DMS53 treated with DMSO at 0.1 percent for 48 hours (cell line): ENCODE data around the gene TRIM72.
"Not testable (repeated sequence)": the region's sequence is repeated elsewhere in the genome, so short reads cannot be mapped to it uniquely, and the experiment has no call there.

ENCODE experiments used
- DNase-seq: peaks from one replicate; lab custom pipeline; 2025; ENCODE audit not compliant: unreplicated experiment; lab: John Stamatoyannopoulos, UW

TRIM72 gene

GRCh38 chr16:31190061-31190460, 23.9 kb upstream of the TRIM72 start:
- DNase-seq: no peak

GRCh38 chr16:31190818-31191444, 23.0 kb upstream of the TRIM72 start:
- no peak for DNase-seq

DNA sequence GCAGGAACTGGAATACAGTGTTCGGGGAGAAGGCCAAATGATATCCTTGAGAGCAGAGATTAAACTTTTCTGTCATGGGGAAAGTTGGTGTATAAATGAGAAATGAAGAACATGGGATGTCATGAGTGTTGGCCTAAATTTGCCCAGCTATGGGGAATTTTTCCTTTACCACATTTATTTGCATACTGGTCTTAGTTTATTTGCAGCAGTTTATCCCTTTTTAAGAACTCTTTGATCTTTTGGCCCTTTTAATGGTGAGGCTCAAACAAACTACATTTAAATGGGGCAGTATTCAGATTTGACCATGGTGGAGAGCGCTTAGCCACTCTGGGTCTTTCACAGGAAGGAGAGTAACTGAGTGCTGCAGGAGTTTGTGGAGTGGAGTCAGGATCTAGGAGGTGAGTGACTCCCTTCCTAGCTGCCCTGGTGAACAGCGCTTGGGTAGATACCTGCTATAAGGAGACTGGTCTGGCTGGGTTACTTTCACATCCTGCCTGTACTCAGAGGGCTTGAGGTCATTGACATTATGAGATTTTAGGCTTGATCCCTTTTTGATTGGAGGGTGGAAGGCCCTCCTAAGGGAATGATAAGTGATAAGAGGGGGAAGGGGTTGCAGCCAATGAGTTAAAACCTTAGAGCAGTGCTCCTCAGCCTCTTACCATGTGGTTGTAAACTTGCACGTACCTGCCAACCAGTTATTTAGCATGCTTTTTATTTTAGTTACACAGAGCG, 22.1 kb upstream of the TRIM72 start:
- no peak for DNase-seq

GRCh38 chr16:31192856-31193642, 20.9 kb upstream of the TRIM72 start:
- no peak for DNase-seq

- DNase-seq: no peak
Measured at GRCh38 chr16:31193874-31194273, 20.0 kb upstream of the TRIM72 start.

DNA sequence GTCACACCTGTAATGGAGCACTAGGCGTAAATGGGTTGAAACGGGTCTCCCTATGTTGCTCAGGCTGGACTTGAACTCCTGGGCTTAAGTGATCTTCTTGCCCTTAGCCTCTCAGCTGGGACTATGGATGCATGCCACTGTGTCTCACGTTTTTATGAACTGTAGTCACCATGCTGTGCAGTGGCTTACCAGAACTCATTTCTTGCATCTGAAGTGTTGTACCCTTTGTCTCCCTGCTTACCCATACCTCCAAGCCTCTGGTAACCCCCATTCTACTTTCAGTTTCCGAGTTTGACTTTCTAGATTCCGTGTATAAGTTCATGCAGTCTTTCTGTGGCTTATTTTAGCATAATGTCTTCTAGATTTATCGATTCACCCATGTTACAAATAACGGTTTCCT, 19.0 kb upstream of the TRIM72 start:
- DNase-seq: no peak

DNA sequence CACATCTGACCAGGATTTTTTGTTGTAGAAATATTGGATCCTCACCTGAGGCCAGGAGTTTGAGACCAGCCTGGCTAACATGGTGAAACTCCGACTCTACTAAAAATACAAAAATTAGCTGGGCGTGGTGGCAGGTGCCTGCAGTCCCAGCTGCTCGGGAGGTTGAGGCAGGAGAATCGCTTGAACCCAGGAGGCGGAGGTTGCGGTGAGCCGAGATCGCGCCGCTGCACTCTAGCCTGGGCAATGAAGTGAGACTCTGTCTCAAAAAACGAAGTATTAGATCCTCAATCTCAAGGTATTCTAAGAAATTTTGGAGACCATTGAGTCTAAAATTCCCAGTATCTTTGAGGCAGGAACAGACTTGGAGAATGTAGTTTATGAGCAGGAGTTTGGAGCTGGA, 18.1 kb upstream of the TRIM72 start:
- not testable (repeated sequence) for DNase-seq

- no peak for DNase-seq
Measured at GRCh38 chr16:31196324-31197088, 17.4 kb upstream of the TRIM72 start.

GRCh38 chr16:31198207-31198882, 15.6 kb upstream of the TRIM72 start:
- DNase-seq: no peak

GRCh38 chr16:31199430-31200041, 14.4 kb upstream of the TRIM72 start:
- no peak for DNase-seq

DNA sequence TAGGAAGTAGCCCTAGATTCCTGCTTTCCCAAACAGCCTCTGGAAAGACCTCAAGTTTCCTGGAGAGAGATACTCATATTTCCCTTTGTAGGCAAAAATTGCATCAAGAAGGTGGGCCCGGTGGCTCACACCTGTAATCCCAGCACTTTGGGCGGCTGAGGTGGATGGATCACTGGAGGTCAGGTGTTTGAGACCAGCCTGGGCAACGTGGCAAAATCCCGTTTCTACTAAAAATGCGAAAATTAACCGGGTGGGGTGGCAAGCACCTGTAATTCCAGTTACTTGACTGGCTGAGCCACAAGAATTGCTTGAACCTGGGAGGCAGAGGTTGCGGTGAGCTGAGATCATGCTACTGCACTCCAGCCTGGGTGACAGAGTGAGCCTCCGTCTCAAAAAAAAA, 13.8 kb upstream of the TRIM72 start:
- not testable (repeated sequence) for DNase-seq

DNA sequence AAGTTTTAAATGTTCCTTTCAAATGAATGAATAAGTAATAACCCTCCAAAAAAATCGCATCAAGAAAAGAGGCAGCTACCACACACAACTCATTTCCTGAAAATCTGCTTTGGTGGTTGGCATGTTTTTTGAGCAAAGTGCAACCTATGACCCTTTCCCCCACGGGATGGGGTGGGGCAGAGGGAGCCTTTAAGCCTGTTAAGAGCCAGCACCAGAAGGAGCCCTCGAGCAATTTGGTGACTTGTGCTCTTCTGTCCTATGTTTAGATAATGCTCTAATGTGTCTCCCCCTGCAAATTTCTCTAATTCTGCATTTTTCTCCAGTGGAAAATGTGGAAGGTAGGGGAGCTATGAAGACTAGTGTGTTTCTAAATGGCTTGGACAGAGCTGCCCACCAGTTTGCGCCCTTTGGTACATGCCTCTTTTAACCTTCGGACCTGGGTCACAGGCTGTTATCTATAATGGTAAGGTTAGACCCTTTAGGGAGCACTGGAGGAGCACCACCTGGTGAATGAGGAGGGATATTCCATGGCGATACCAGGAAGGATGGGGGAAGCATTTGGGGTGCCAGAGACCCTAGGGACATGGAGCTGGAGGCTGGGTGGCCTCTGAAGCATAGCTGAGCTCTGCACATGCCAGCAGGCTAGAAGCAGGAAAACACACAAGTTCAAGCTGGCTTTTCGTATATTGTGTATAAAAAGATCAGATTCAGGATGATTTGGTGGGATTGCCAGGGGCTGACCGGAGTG, 12.9 kb upstream of the TRIM72 start:
- DNase-seq: no peak

DNA sequence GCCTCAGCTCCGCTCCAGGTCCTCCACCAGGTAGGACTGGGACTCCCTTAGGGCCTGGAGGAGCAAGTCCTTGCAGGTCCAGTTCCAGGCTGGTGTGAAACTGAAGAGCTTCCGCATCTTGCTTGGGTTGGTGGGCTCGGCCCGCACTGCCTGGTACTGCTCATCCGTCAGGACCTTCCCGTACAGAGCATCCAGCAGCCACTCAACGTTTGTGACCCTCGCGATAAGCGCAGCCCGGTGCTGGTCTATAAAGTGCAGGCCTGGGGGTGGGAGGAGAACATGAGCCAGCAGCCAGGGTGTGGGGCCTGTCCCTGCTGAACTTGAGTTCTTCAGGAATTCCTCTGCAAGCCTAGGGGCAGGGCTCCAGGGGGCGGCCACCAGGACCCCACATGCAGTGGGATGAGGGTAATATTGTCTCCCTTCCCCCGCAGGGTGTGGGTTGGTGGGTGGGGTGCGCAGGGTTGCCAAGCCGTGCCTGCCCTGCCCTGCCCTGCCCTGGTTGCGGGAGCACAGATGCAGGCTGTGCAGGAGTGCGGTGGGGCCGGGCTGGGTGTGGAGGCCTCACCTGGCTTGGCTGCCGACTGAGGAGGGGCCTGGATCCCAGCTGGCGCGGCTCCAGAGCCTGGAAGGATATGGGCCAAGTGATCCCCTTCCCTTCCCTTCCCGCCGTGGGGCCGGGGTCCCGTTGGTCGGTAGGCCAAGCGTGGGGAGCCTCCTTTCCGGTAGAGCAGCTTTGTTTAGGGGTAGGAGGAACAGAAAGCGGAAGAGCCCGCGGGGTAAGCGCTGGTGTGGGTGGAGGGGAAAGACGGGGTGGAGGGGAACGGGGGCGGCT, 12.1 kb upstream of the TRIM72 start:
- no peak for DNase-seq

DNA sequence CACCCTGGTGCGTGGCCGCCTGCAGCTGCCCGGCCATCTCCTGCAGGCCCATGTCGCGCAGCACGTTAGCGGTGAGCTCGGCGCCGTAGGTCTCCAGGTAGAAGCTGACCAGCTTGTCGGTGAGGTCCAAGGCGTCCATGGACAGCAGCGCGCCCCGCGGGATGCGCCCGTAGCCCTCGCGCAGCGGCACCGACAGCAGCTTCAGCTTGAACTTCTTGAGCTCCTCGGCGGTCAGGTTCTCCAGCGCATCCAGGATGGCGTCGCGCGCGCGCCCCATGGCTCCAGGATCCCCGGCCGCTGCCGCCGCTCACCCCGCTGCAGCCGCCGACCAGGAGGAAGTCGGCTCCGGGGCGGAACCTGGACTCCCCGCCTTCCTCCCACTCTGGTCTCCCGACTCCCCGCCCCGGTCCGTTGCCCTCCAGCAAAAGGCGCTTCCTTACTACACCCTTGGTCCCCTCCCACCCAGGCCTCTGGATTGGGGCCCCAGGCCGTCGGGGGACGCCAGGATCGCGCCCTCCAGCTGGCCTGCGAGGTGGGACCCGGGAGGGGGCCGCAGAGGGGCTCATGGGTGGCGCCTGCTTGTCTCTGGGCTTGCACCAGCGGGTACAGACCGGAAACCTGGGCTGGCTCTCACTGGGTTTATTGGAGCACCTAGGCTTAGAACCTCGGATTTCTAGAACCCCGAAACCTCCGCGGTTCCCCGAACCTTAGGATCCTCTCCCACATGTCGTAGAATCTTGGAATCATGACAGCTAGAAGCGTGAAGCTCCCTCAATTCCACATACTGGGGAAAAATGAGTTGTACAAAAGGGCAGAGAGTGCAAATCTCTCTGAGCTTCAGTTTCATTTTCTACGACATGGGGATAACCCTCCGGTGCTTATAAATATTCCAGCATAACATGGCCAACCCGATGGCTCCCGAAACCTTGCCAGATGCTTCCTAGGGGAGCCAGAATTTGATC, 11.2 kb upstream of the TRIM72 start, which contains the start of gene PYCARD:
Gene PYCARD (minus strand): TSS at position 347 of the 962 bp plus-strand sequence. CDS start 70 bp downstream, at position 277.
- DNase-seq: no peak

- no peak for DNase-seq
Measured at GRCh38 chr16:31204871-31205666, 8.8 kb upstream of the TRIM72 start.

DNA sequence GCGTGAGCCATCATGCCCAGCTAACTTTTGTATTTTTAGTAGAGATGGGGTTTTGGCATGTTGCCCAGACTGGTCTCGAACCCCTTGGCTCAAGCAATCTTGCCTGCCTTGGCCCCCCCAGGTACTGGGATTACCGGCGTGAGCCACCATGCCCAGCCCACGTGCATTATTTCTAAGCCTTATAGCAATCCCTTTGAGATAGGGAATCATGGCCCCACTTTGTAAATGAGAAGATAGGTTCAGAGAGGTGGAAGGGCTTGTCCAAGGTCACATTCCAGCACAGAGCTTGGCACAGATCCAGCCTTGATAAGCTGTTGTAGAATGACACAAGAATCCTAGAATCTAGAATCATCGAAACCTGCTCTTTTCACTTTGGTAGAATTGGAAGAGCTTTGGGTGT, 7.1 kb upstream of the TRIM72 start:
- no peak for DNase-seq

DNA sequence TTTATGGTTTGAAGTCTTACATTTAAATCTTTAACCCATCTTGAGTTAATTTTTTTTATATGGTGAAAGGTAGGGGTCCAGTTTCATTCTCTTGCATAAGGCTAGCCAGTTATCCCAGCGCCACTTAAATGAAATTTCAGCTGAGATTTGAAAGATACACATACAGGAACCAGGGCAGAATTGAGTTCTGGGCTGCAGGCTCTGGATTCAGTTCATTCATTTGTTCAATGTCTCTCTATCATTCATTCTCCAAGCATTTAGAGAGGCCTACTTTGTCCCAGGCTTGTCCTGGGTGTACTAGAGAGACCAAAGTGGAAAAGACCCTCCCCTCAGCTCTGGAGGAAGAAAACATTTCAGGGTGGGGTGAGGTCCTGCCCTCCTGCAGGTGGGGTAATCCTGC, 577 bp upstream of the TRIM72 start:
- no peak for DNase-seq
